Measurements from ENCODE around the gene FAM186B.

FAM186B gene

DNA sequence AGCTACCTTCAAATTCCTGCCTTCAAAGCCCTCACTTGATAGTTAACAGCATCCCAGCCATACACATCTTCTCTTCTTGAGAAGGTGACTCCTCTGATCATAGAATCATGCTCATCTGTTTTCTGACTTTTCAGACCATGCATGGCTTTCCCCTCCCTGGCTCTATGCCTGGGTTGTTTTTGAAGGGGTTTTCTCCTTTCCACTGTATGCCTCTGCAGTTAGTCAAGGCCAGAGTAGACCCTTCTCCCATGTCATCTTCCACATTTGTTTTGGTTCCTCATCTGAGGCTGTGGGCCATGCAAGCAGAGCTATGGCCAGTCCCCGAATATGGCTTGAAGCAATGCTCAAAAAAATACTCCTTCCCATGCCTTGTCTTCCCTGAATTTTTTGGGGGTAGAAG is 23.2 kb downstream of the FAM186B start:
- peaks cover 34 to 39% of the 10 kb centered on the region in 2 donors for H3K4me1 Mint-ChIP-seq
- H3K27me3 Mint-ChIP-seq = no peaks in the 10 kb centered on the region
- H3K9me3 Mint-ChIP-seq = no peaks in the 10 kb centered on the region
- H3K36me3 Mint-ChIP-seq = peaks cover 32 to 50% of the 10 kb centered on the region in 2 donors
- H3K4me3 Mint-ChIP-seq = peak overlapping the region; percentile 59 to 81
- DNase-seq (peak; percentile 31), ATAC-seq (replicated peaks) (peak; percentile 94)
- H3K27ac Mint-ChIP-seq = peak overlapping the region; percentile 96

DNA sequence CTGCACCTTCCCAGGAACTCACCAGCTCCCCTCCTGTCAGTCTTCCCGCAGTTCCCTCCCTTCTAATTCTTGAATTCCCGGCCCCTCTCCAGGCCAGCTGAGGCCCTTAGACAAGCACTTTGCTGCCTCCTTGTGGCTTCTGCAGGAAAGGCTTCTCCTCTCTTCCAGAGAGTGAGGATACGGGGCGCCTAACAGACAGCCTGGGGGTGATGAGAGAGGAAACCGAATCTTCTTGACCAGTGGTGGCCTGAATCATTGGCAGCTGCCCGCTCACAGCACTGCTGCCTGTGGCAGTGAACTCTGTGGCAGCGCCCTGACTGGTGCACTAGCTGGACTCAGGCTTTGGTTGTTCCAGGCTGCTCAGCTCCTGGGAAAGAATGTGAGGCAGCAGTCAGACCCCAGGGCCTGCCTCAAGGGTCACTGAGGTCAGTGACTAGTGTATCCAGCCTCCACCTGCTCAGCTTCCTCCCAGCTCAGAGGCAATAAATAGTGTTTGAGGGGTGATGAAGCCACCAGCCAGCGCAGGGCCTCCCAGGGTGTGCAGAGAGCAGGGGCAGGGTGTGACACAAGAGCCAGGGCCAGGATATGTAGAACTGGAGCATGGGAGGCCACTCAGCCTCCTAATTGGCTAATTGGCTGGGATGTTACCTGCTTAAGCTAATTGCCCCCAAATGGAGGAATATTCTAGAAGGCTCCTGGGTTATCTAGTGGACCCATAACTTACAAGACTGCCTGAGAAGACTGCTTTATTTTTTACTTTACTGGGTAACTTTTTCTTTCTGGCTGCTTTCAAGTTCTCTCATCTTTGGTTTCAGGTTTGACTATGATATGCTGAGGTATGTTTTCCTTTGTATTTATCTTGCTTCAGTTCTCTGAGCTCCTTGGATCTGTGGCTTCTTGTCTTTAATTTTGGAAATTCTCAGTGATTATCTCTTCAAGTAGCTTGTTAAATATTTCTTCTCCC is 24.6 kb downstream of the FAM186B start:
- H3K27ac Mint-ChIP-seq = peak overlapping the region; percentile 96
- peak overlapping the region; percentile 3 to 39 for H3K4me3 Mint-ChIP-seq
- peak; percentile 30 for DNase-seq

GRCh38 chr12:49578471-49579112 is 26.8 kb downstream of the FAM186B start:
- peaks cover 29 to 50% of the 10 kb centered on the region in 2 donors for H3K36me3 Mint-ChIP-seq
- peaks cover 31 to 34% of the 10 kb centered on the region in 2 donors for H3K4me1 Mint-ChIP-seq
- no peak for ATAC-seq (replicated peaks)
- no peak overlapping the region for H3K27ac Mint-ChIP-seq
- no peak overlapping the region for H3K4me3 Mint-ChIP-seq
- no peaks in the 10 kb centered on the region for H3K27me3 Mint-ChIP-seq
- no peak for DNase-seq
- no peaks in the 10 kb centered on the region for H3K9me3 Mint-ChIP-seq

More for the DNA sequence above, 24.6 kb downstream of the FAM186B start:
- Mint-ChIP-seq H3K36me3 (peaks cover 33 to 49% of the 10 kb centered on the region in 2 donors), H3K27me3 (no peaks in the 10 kb centered on the region), H3K9me3 (no peaks in the 10 kb centered on the region), H3K4me1 (peaks cover 34 to 39% of the 10 kb centered on the region in 2 donors)
- ATAC-seq (replicated peaks) = peak; percentile 50 to 54

- ATAC-seq (replicated peaks) = no peak
- H3K27ac Mint-ChIP-seq = no peak overlapping the region
- peaks cover 28 to 33% of the 10 kb centered on the region in 2 donors for H3K4me1 Mint-ChIP-seq
- peaks cover 29 to 49% of the 10 kb centered on the region in 2 donors for H3K36me3 Mint-ChIP-seq
- no peak for DNase-seq
- no peaks in the 10 kb centered on the region for H3K9me3 Mint-ChIP-seq
- no peak overlapping the region for H3K4me3 Mint-ChIP-seq
- H3K27me3 Mint-ChIP-seq = no peaks in the 10 kb centered on the region
Observed at GRCh38 chr12:49577589-49578315, 27.7 kb downstream of the FAM186B start.

GRCh38 chr12:49568442-49569162 is 36.8 kb downstream of the FAM186B start:
- H3K27me3 Mint-ChIP-seq = no peaks in the 10 kb centered on the region
- ATAC-seq (replicated peaks) (peak; percentile 54 to 56), DNase-seq (no peak)
- H3K9me3 Mint-ChIP-seq = no peaks in the 10 kb centered on the region
- H3K36me3 Mint-ChIP-seq = peaks cover 27 to 38% of the 10 kb centered on the region in 2 donors
- H3K4me3 Mint-ChIP-seq = peak overlapping the region; percentile 98 to 99
- peak overlapping the region; percentile 100 for H3K27ac Mint-ChIP-seq
- peaks cover 34 to 63% of the 10 kb centered on the region in 2 donors for H3K4me1 Mint-ChIP-seq

- H3K4me3 Mint-ChIP-seq = peak within 1 kb of the TSS; percentile 98 to 99
- no peaks in the 10 kb centered on the region for H3K27me3 Mint-ChIP-seq
- DNase-seq (peak; percentile 83), ATAC-seq (replicated peaks) (peak; percentile 94 to 95)
- H3K4me1 Mint-ChIP-seq = peaks cover 34 to 63% of the 10 kb centered on the region in 2 donors
- peak within 1 kb of the TSS; percentile 100 for H3K27ac Mint-ChIP-seq
- H3K36me3 Mint-ChIP-seq = peaks cover 27 to 37% of the 10 kb centered on the region in 2 donors
- no peaks in the 10 kb centered on the region for H3K9me3 Mint-ChIP-seq
Observed at GRCh38 chr12:49567611-49568441, 37.6 kb downstream of the FAM186B start, which contains the start of gene MCRS1. Gene MCRS1, minus strand, starts transcription at chr12:49568142. Its CDS starts 1,411 bp downstream, at chr12:49566731.

DNA sequence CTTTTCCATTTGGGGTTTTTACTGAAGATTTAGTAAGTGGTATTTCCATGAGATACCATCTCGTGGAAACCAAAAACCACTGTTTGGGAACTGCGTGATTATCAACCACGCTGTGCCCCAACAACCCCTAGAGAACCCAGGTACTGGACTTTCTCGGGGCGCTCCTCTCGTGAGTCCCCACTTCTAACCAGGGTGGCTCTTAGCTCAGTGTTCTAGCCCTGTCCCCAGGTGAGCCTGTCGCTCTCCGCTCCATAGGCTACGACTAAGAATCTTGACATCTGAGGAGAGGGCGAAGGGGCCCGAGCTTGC is 38.2 kb downstream of the FAM186B start:
- Mint-ChIP-seq H3K27ac (peak overlapping the region; percentile 100), H3K27me3 (no peaks in the 10 kb centered on the region), H3K4me3 (peak overlapping the region; percentile 98 to 99), H3K4me1 (peaks cover 34 to 63% of the 10 kb centered on the region in 2 donors), H3K36me3 (peaks cover 30 to 43% of the 10 kb centered on the region in 2 donors), H3K9me3 (no peaks in the 10 kb centered on the region)
- ATAC-seq (replicated peaks) (peak; percentile 26 to 31), DNase-seq (no peak)

- H3K4me3 Mint-ChIP-seq = no peak overlapping the region
- peaks cover 39 to 47% of the 10 kb centered on the region in 2 donors for H3K36me3 Mint-ChIP-seq
- ATAC-seq (replicated peaks) = no peak
- no peak for DNase-seq
- H3K9me3 Mint-ChIP-seq = no peaks in the 10 kb centered on the region
- no peak overlapping the region for H3K27ac Mint-ChIP-seq
- no peaks in the 10 kb centered on the region for H3K27me3 Mint-ChIP-seq
- H3K4me1 Mint-ChIP-seq = peaks cover 30 to 57% of the 10 kb centered on the region in 2 donors
Observed at GRCh38 chr12:49566361-49566760, 39.1 kb downstream of the FAM186B start.

DNA sequence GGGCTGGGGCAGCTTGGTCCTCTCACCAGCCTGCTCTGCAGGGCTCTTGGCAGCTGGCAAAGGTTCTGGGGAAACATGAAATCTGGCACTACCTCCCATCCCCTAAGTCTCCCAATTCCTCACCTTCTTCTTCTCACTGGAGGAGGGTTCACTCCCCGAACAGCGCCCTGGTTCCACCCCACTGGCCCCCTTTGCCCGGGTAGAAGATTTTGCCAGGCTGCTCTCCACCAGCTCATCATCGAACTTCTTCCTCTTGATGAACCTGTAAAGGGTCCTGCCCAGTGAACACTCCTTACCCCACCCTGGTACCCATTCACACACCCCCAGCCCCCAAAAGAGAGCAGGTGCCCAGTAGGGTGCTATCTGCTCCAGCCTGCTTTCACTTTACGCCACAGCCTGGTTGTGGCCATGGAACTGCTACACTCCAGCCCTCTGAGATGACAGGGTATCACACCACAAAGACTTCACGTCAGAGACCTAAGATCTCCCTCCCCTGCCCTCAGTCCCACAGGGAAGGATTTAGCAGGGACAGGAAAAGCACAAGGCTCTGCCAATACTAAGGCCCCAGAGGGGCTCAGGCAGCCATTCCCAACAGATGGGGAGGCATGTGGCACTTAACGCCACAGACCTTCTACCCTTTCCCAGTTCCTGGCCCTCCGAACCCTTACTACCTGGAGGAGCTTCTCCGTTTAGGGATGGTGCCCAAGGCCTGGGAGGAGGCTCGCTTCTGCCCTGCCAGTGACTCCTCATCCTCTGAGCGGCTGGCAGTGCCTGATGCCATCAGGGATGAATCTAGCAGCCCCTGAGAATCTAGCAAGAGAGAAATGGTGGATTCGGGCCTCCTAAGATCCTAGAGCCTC is 39.8 kb downstream of the FAM186B start:
- peaks cover 41 to 46% of the 10 kb centered on the region in 2 donors for H3K36me3 Mint-ChIP-seq
- H3K4me1 Mint-ChIP-seq = peaks cover 28 to 53% of the 10 kb centered on the region in 2 donors

DNA sequence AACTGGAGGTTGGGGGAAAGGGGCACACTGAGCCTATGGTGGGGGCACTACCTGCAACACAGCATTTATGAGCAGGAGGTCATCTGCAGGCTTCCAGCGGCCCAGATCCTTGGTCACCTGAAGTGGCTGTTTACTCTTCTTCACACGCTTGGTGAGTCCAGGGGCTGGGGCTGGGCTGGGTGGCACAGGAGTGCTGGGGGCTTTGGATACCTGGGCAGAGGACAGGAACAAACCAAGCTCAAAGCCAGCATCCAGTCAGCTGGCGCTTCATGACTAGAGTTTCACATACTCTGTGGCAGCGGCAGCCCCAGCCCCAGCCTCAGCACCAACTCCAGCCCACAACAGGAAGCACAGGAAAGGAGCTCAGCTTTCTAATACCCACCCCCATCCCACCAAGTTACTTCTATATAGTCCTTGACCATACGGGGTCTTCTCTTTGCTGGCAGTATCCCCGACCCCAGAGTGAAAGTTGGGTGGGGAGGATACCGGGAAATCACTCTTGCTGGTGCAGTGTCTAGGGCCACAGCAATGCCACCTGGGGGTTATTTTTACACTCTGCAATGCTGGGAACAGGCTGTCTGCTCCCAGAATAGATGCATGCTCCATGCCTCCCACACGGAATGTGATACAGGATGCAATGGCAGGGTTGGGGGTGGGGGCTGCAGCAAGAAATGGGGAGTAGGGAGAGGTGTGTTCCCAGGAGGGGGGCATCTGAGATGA is 40.6 kb downstream of the FAM186B start:
- no peak for ATAC-seq (replicated peaks)
- Mint-ChIP-seq H3K27me3 (no peaks in the 10 kb centered on the region), H3K4me3 (no peak overlapping the region), H3K4me1 (peaks cover 27 to 50% of the 10 kb centered on the region in 2 donors), H3K27ac (no peak overlapping the region), H3K9me3 (no peaks in the 10 kb centered on the region), H3K36me3 (peaks cover 44 to 50% of the 10 kb centered on the region in 2 donors)
- no peak for DNase-seq

More for the DNA sequence above, 39.8 kb downstream of the FAM186B start:
- ATAC-seq (replicated peaks) = no peak
- Mint-ChIP-seq H3K4me3 (no peak overlapping the region), H3K9me3 (no peaks in the 10 kb centered on the region), H3K27me3 (no peaks in the 10 kb centered on the region), H3K27ac (no peak overlapping the region)
- DNase-seq = no peak

DNA sequence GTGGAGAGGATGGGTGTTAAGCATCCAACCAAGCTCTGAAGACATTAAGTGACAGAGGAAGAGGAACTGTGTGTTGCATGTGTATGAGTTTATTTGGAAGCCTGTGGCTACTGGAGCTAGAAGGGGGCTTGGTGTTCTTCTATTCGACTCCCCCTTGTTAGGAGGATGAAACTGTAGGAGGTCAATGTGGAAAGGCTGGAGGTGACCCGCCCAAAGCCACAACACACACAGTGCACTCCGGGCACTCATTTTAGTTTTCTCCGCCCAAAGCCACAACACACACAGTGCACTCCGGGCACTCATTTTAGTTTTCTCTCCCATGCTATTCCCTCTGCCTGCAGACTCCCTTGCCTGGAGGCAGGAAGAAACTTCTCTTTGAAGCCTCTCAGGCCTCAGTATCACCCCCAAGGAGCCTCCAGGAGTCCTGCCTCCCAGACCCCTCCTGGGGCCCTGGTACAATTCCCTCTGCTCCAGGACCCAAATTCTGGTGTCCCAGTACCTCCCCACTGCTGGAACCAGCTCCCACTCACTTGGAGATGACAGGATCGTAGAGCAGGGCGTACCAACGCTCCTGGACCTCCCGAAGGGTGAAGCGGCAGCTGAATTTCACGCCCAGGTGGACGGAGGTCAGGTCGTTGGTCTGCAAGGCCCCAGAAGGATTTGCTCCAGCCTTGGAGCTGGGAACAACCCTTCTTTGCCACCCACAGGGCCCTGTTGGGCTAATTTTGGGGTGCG is 41.3 kb downstream of the FAM186B start:
- Mint-ChIP-seq H3K4me1 (peaks cover 27 to 50% of the 10 kb centered on the region in 2 donors), H3K4me3 (no peak overlapping the region), H3K27ac (no peak overlapping the region), H3K9me3 (no peaks in the 10 kb centered on the region), H3K36me3 (peaks cover 51 to 58% of the 10 kb centered on the region in 2 donors), H3K27me3 (no peaks in the 10 kb centered on the region)
- ATAC-seq (replicated peaks) (no peak), DNase-seq (no peak)
